WTC11 (cell line): ENCODE data around the gene RCOR3. TPM values are rescaled to one million over a fixed set of nuclear protein-coding genes. Genes with fewer than 3 reads are reported as not detected.

Experiments used
- ATAC-seq: fragments of 200-7000 bp; cut with Tn5 transposase; 2 replicates; pipeline ENCODE4 v1.10.0; 2021; ENCODE audit warnings: mild to moderate bottlenecking, moderate library complexity
- CTCF ChIA-PET: fragments of 300-600 bp; sonication (Branson Sonifier 250); formaldehyde crosslinking; loops from one replicate; lab custom pipeline; 2021; ENCODE audit warnings: antibody characterized with exemption; lab: Charles Lee
- POLR2A ChIA-PET: fragments of 350-600 bp; sonication (Branson Sonifier 250); formaldehyde crosslinking; loops from one replicate; lab custom pipeline; 2021; ENCODE audit warnings: antibody characterized with exemption; lab: Charles Lee
- DNase-seq: peaks from one replicate; pipeline ENCODE4 v3.0.0; 2021; ENCODE audit warnings: low spot score
- H3K27ac Mint-ChIP-seq: 2 replicates; pipeline ENCODE4 v1.8.0; 2021; ENCODE audit warnings: mixed read lengths
- H3K27me3 Mint-ChIP-seq: 2 replicates; pipeline ENCODE4 v1.8.0; 2021; ENCODE audit warnings: low read depth, mild to moderate bottlenecking, moderate library complexity, mixed read lengths
- H3K36me3 Mint-ChIP-seq: 2 replicates; pipeline ENCODE4 v1.8.0; 2021; ENCODE audit warnings: mixed read lengths
- H3K4me1 Mint-ChIP-seq: 2 replicates; pipeline ENCODE4 v1.8.0; 2022; ENCODE audit warnings: mixed read lengths
- H3K4me3 Mint-ChIP-seq: 2 replicates; pipeline ENCODE4 v1.8.0; 2021; ENCODE audit warnings: mild to moderate bottlenecking, moderate library complexity, mixed read lengths
- H3K9me3 Mint-ChIP-seq: 2 replicates; pipeline ENCODE4 v1.8.0; 2021; ENCODE audit warnings: mixed read lengths
- AFF4 ChIP-seq: sonication (generic); formaldehyde crosslinking; IDR thresholded peaks from 2 replicates; pipeline ENCODE4 v1.8.1; 2023; ENCODE audit warnings: mild to moderate bottlenecking, missing genetic modification reagents, borderline replicate concordance
- CBFB ChIP-seq: sonication (generic); formaldehyde crosslinking; IDR thresholded peaks from 2 replicates; pipeline ENCODE4 v1.8.1; 2022; ENCODE audit warnings: mild to moderate bottlenecking, low read depth, missing genetic modification reagents
- CREB1 ChIP-seq: sonication (generic); formaldehyde crosslinking; IDR thresholded peaks from 2 replicates; pipeline ENCODE4 v1.8.0; 2023; ENCODE audit warnings: mild to moderate bottlenecking, missing genetic modification reagents
- CREM ChIP-seq: sonication (generic); formaldehyde crosslinking; IDR thresholded peaks from 2 replicates; pipeline ENCODE4 v1.8.1; 2022; ENCODE audit warnings: mild to moderate bottlenecking, missing genetic modification reagents, moderate library complexity
- EMX1 ChIP-seq: fragments of 250-450 bp; sonication (Bioruptor Pico); IDR thresholded peaks from 2 replicates; pipeline ENCODE4 v1.8.0; 2021; ENCODE audit warnings: mild to moderate bottlenecking
- FOXP4 ChIP-seq: sonication (generic); formaldehyde crosslinking; IDR thresholded peaks from 2 replicates; pipeline ENCODE4 v1.8.0; 2022; ENCODE audit warnings: mild to moderate bottlenecking, missing genetic modification reagents
- HMGA2 ChIP-seq: fragments of 250-450 bp; sonication (Bioruptor Pico); IDR thresholded peaks from 2 replicates; pipeline ENCODE4 v1.4.0; 2021; ENCODE audit warnings: mild to moderate bottlenecking, moderate library complexity
- IRF2 ChIP-seq: sonication (generic); formaldehyde crosslinking; IDR thresholded peaks from 2 replicates; pipeline ENCODE4 v1.8.0; 2022; ENCODE audit warnings: low read depth, missing genetic modification reagents, borderline replicate concordance
- KAT7 ChIP-seq: sonication (generic); formaldehyde crosslinking; IDR thresholded peaks from 2 replicates; pipeline ENCODE4 v1.8.1; 2023; ENCODE audit warnings: missing genetic modification reagents, mild to moderate bottlenecking, borderline replicate concordance
- MAX ChIP-seq: sonication (generic); formaldehyde crosslinking; IDR thresholded peaks from 2 replicates; pipeline ENCODE4 v1.8.0; 2022; ENCODE audit warnings: mild to moderate bottlenecking, missing genetic modification reagents
- NR1H2 ChIP-seq: sonication (generic); formaldehyde crosslinking; IDR thresholded peaks from 2 replicates; pipeline ENCODE4 v1.9.0; 2021; ENCODE audit warnings: mild to moderate bottlenecking, moderate library complexity, missing genetic modification reagents
- RORB ChIP-seq: fragments of 250-450 bp; sonication (Bioruptor Pico); IDR thresholded peaks from 2 replicates; pipeline ENCODE4 v1.9.0; 2021; ENCODE audit warnings: mild to moderate bottlenecking
- TCF7 ChIP-seq: sonication (generic); formaldehyde crosslinking; IDR thresholded peaks from 2 replicates; pipeline ENCODE4 v1.8.0; 2022; ENCODE audit warnings: mild to moderate bottlenecking, low read depth, missing genetic modification reagents, moderate library complexity
- TEAD4 ChIP-seq: sonication (generic); formaldehyde crosslinking; IDR thresholded peaks from 2 replicates; pipeline ENCODE4 v1.8.0; 2022; ENCODE audit warnings: mild to moderate bottlenecking, missing genetic modification reagents
- USF1 ChIP-seq: sonication (generic); formaldehyde crosslinking; IDR thresholded peaks from 2 replicates; pipeline ENCODE4 v1.8.0; 2022; ENCODE audit warnings: mild to moderate bottlenecking, missing genetic modification reagents
- ZNF121 ChIP-seq: sonication (generic); formaldehyde crosslinking; IDR thresholded peaks from 2 replicates; pipeline ENCODE4 v1.8.0; 2023; ENCODE audit warnings: missing genetic modification reagents
- ZNF532 ChIP-seq: fragments of 250-450 bp; sonication (Bioruptor Pico); IDR thresholded peaks from 2 replicates; pipeline ENCODE4 v1.9.0; 2021; ENCODE audit warnings: mild to moderate bottlenecking, borderline replicate concordance
- total RNA-seq: library from RNA; stranded (reverse); gene quantifications from 3 replicates; pipeline ENCODE4 v1.2.3, GENCODE V29; 2021

RCOR3 gene
- total RNA-seq, 1 experiment from 2014 or later = 35.9 TPM

GRCh38 chr1:211213702-211214101 lies 45.5 kb upstream of the RCOR3 start:
- POLR2A ChIA-PET = no interaction called here
- ATAC-seq = no peak
- Mint-ChIP-seq H3K4me3 (no peak overlapping the region), H3K9me3 (peaks cover 3% of the 10 kb centered on the region; the same call in 1 of the 2 replicates), H3K4me1 (no peaks in the 10 kb centered on the region), H3K27ac (no peak overlapping the region), H3K36me3 (no peaks in the 10 kb centered on the region), H3K27me3 (no peaks in the 10 kb centered on the region)
- CTCF ChIA-PET = no interaction called here
- no peak for TF ChIP-seq FOXP4 (CRISPR knock-in tag)
- TF ChIP-seq NR1H2 = no peak
- TF ChIP-seq ZNF532 (CRISPR knock-in tag) = no peak
- TF ChIP-seq EMX1 (CRISPR knock-in tag) = no peak
- TF ChIP-seq CREB1 (CRISPR knock-in tag) = no peak
- TF ChIP-seq ZNF121 (CRISPR knock-in tag) = no peak
- TF ChIP-seq IRF2 = no peak
- no peak for TF ChIP-seq TEAD4 (CRISPR knock-in tag)
- TF ChIP-seq CBFB (CRISPR knock-in tag) = no peak
- TF ChIP-seq TCF7 (CRISPR knock-in tag) = no peak
- TF ChIP-seq RORB (CRISPR knock-in tag) = no peak
- no peak for DNase-seq

- Mint-ChIP-seq H3K36me3 (no peaks in the 10 kb centered on the region), H3K27me3 (no peaks in the 10 kb centered on the region), H3K27ac (no peak overlapping the region), H3K4me1 (no peaks in the 10 kb centered on the region), H3K4me3 (no peak overlapping the region), H3K9me3 (peaks cover 8% of the 10 kb centered on the region)
- TF ChIP-seq MAX (CRISPR knock-in tag) = no peak
- no peak for TF ChIP-seq CREM (CRISPR knock-in tag)
- TF ChIP-seq USF1 = no peak
- no peak for TF ChIP-seq KAT7 (CRISPR knock-in tag)
- TF ChIP-seq HMGA2 (CRISPR knock-in tag) = no peak
- no peak for TF ChIP-seq AFF4 (CRISPR knock-in tag)
- CTCF ChIA-PET = no interaction called here
- no peak for ATAC-seq
- POLR2A ChIA-PET = no interaction called here
- no peak for DNase-seq
Measured at GRCh38 chr1:211215577-211215976, 43.6 kb upstream of the RCOR3 start.
